ENCODE data around the gene OR10G7.

Gene OR10G7

DNA sequence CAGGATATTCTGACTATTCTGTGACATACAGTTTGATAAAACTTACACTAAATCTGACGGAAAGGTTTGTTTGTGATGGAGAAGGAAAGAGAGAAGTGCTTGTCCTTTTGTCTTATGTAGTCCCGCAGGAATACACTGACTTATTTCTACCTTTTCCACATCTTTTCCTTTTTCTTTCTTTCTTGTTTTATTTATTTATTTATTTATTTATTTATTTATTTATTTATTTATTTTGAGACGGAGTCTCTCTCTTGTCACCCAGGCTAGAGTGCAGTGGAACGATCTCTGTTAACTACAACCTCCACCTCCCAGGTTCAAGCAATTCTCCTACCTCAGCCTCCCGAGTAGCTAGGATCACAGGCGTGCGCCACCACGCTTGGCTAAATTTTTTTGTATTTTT lies 31.0 kb upstream of the OR10G7 start:
- in situ Hi-C loops (cut with MboI; ENCODE audit: low sequenced_read_pairs, unreplicated experiment), result loop anchor here (10.0 to 25.0 kb wide), 2 partner anchors 123 to 515 kb away; no protein-coding TSS in a partner anchor
- DNase-seq (ENCODE audit: low spot score), result no peak
- TF ChIP-seq, protein P1, sequence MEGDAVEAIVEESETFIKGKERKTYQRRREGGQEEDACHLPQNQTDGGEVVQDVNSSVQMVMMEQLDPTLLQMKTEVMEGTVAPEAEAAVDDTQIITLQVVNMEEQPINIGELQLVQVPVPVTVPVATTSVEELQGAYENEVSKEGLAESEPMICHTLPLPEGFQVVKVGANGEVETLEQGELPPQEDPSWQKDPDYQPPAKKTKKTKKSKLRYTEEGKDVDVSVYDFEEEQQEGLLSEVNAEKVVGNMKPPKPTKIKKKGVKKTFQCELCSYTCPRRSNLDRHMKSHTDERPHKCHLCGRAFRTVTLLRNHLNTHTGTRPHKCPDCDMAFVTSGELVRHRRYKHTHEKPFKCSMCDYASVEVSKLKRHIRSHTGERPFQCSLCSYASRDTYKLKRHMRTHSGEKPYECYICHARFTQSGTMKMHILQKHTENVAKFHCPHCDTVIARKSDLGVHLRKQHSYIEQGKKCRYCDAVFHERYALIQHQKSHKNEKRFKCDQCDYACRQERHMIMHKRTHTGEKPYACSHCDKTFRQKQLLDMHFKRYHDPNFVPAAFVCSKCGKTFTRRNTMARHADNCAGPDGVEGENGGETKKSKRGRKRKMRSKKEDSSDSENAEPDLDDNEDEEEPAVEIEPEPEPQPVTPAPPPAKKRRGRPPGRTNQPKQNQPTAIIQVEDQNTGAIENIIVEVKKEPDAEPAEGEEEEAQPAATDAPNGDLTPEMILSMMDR (IDR thresholded peaks at IDR 0.05; ENCODE audit: borderline replicate concordance, control extremely low read depth, extremely low read depth, insufficient read depth, missing control alignments), result no peak

DNA sequence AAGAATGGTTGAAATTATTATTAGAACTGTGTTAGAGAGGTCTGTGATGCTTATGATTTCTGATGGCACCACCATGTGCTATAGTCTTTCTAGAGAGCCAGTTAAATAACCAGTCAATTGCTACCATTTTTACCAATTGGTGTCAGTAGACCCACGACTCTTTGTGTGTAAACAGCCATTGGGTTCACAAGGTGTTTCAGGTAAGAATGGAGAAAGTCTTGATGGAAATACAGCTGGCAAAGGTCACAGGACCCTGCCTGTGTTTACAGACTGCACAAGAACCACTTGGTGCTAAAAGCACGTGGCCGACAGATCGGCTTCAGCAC lies 30.5 kb upstream of the OR10G7 start:
- DNase-seq (ENCODE audit: low spot score), result no peak
- in situ Hi-C loops (cut with MboI; ENCODE audit: low sequenced_read_pairs, unreplicated experiment), result loop anchor here (10.0 to 25.0 kb wide), 2 partner anchors 123 to 516 kb away; no protein-coding TSS in a partner anchor
- TF ChIP-seq, protein P1 (IDR thresholded peaks at IDR 0.05; ENCODE audit: borderline replicate concordance, control extremely low read depth, extremely low read depth, insufficient read depth, missing control alignments), result no peak

DNA sequence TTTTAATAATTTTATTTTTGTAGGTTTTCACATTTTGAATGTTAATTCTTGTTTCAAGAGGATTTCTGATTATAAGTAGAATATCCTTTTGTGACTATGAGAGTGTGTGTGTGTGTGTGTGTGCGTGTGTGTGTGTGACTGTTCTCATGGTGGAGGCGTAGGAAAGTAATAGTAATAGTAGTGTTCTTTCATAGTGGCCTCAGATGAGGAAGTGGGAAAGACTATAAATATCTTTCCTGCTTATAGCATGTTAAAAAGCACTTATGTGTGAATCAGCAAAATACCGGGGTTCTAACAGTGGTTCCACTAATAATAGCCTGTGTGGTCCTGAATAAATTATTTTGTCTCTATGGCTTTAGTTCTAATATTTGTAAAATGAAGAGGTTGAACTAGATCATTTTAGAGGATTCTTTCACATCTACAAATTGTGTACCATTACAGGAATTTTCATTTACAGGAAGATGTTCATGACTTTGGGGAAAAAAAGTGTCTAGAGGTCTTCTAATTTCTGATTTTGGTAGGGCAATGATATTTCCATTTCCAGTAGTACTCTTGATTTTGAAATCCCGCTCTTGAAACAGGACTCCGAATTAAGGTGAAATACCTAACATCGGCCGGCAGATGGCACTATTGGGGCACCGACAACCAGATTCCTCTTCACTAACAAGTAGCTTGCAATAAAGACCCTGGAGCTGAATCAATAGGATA lies 29.9 kb upstream of the OR10G7 start:
- peak; percentile 71 for DNase-seq (ENCODE audit: low spot score)
- TF ChIP-seq, protein P1 (IDR thresholded peaks at IDR 0.05; ENCODE audit: borderline replicate concordance, control extremely low read depth, extremely low read depth, insufficient read depth, missing control alignments), result peak; percentile 46
- in situ Hi-C loops (cut with MboI; ENCODE audit: low sequenced_read_pairs, unreplicated experiment), result loop anchor here (10.0 to 25.0 kb wide), 2 partner anchors 124 to 516 kb away; no protein-coding TSS in a partner anchor

DNA sequence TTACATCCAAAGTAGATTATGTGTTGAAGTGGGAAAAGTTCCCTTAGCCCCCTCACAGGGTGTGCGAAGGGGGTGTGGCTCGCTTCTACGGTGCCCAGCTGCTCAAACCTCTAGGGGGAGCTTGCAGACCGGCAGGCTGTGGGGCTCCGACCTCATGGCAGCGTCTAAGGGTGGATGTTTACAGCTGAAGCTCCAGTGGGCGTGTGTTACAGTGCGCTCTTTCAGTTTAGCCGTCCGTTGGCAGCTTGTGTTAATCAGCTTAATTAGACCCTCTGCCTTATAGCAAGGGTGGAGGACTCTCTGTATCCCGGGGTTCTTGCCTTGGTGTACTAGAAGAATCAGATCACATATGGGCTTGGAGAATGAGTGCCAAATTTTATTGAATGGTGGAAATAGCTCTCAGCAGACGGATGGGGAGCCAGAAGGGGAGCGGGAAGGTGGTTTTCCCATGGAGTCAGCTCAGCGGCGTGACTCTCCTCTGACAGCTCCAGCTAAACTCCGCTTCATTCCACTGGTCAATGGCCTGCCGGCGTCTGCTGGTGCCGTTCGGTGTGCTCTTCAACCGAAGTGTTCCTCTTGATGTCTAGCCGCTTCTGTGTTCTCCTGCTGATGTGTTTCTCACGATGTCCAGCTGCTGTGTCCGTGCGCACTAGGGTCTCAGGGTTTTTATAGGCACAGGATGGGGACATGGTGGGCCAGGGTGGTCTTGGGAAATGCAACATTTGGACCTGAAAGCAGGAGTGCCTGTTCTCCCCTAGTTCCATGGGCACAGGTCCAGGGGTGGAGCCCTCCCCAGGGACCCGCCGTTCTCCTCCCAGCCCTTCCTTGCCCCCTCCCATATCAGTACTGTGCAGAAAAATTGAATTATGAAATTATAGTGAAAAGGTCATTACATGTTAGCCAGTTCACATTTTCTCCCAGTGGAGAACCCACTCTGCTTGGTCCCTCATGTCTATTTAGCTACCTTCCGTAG lies 28.6 kb upstream of the OR10G7 start:
- in situ Hi-C loops (cut with MboI; ENCODE audit: low sequenced_read_pairs, unreplicated experiment), result loop anchor here (10.0 to 25.0 kb wide), 2 partner anchors 125 to 518 kb away; no protein-coding TSS in a partner anchor
- TF ChIP-seq, protein P1 (IDR thresholded peaks at IDR 0.05; ENCODE audit: borderline replicate concordance, control extremely low read depth, extremely low read depth, insufficient read depth, missing control alignments), result peak; percentile 59
- no peak for DNase-seq (ENCODE audit: low spot score)

DNA sequence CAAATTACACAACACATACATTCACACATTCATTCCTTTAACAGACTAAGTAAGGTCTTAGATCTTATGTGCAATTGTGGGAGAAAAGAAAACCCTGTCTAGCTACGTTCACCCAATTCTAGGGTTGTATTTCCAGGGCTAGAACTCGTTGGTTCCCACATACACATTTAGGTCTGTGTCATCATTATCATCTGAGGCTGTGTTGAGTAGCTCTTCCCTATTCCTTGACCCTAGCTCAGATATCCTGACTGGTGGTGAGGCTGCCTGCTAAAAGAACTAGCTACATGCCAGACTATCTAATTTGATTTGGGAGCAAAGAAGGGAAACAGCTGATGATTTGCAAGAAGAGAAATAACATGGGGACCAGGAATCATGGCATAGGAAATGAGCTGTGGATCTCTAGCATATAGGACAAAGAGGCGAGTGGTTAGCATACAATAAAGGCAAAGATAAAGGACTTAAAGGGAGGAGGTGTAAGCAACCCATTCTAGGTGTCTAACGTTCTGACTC lies 27.5 kb upstream of the OR10G7 start:
- in situ Hi-C loops (cut with MboI; ENCODE audit: low sequenced_read_pairs, unreplicated experiment), result loop anchor here (25.0 kb wide), 1 partner anchor 519 kb away; no protein-coding TSS in a partner anchor
- TF ChIP-seq, protein P1 (IDR thresholded peaks at IDR 0.05; ENCODE audit: borderline replicate concordance, control extremely low read depth, extremely low read depth, insufficient read depth, missing control alignments), result no peak
- no peak for DNase-seq (ENCODE audit: low spot score)

DNA sequence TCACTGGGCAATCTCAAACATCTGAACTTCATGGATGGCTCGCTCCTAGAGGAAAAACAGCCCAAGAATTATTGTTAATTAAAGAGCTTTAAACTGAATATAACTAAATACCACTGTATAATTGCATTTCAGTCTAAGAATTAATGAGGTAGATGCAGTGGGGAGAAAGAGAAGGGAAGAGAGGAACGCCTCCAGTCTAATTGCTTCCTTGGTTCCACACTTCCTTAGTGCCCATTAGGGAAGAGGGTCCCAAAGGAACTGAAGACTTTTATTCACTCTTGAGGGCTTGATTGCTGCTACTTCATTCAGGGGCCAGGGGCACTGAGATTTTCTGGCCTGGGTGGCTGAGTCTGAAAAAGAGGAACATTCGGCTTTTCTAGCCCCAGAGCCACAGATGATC lies 11.8 kb upstream of the OR10G7 start:
- in situ Hi-C loops (cut with MboI; ENCODE audit: low sequenced_read_pairs, unreplicated experiment), result loop anchor here (25.0 kb wide), 1 partner anchor 534 kb away; no protein-coding TSS in a partner anchor
- TF ChIP-seq, protein P1 (IDR thresholded peaks at IDR 0.05; ENCODE audit: borderline replicate concordance, control extremely low read depth, extremely low read depth, insufficient read depth, missing control alignments), result no peak
- no peak for DNase-seq (ENCODE audit: low spot score)
